GM21529 (cell line): ENCODE measurements around the gene HVCN1.
"Not testable (repeated sequence)": the region's sequence is repeated elsewhere in the genome, so short reads cannot be mapped to it uniquely, and the experiment has no call there.

Experiments used
- ATAC-seq: cut with Tn5 transposase; IDR thresholded peaks from one replicate; pipeline ENCODE4 v1.9.1; 2021; ENCODE audit not compliant: unreplicated experiment

Gene HVCN1

DNA sequence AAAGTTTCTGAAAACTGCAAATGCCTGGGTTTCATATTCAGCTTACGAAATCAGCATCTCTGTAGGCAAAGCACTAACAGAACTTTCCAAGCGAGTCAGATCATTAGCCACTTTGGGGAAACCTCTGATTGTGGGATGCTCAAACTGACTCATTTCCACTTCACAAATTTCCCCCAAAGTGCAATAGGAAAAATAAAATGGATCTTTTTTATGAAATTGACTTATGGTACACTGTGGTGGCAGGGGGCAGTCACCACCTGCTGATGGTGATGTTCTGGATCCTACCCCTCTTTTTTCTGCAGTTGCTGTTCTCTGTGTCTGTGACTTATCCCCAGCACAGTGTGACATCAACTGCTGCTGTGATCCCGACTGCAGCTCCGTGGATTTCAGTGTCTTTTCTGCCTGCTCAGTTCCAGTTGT lies 69.4 kb downstream of the HVCN1 start:
- ATAC-seq: peak; percentile 59

GRCh38 chr12:110616471-110617115 lies 72.3 kb downstream of the HVCN1 start:
- ATAC-seq: no peak

- ATAC-seq: no peak
Observed at GRCh38 chr12:110615171-110615570, 73.7 kb downstream of the HVCN1 start.

DNA sequence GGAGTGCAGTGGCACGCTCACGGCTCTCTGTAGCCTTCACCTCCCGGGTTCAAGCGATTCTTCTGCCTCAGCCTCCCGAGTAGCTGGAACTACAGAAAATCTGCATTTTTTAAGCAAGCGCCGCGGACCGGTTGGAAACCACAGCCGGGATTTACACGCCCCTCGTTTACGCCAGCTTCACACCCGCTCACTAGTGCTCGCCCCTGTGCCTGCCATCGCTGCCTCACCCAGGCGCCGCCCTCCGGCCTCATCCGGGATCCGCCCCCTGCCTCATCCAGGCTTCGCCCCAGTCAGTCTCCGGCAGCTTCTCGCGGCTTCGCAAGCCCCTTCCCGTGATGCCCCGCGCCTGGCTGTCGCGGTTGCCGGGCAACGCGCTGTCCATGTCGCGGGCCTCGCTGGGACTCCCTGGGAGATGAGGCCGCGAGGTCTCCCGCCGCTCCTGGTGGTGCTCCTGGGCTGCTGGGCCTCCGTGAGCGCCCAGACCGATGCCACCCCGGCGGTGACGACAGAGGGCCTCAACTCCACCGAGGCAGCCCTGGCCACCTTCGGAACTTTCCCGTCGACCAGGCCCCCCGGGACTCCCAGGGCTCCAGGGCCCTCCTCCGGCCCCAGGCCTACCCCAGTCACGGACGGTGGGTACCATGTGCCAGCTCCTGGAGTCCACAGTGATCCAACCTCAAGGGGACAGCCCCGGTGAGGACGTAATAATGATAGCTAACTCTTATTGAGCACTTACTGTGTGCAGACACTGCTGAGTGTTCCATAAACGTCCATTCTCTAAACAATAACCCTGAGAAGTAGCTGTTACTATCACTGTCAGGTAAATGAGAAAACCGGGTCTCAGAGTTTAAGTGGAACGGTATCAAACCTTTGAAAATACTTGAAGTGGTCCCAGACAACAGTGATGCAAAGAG lies 74.9 kb downstream of the HVCN1 start, which contains the start of gene TCTN1:
TCTN1 (plus strand) TSS at position 359 of the 914 bp plus-strand sequence; CDS start at position 413, 54 bp downstream.
- peak; percentile 88 for ATAC-seq

DNA sequence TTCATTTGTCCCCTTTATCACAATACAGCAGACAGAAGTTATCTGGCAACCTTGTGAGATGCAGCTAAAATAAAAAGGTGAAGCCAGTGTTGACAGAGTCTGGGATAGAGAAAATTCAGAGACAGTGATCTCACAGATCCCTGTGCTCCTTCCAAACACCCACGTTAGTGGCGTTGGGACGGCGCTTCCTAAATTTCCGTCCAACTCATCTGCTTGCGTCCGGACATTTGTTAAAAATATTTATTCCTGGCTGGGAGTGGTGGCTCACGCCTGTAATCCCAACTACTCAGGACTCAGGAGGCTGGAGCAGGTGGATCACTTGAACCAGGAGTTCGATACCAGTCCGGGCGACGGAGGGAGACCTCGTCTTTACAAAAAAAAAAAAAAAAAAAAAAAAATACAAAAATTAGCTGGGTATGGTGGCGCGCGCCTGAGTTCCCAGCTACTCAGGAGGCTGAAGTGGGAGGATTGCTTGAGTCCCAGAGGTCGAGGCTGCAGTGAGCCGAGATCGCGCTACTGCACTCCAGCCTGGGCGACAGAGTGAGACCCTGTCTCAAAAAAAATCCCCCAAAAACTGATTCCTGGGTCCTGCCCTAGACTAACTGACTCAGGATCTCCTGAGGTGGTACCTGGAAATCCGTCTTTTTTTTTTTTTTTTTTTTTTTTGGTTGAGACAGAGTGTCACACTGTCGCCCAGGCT lies 75.7 kb downstream of the HVCN1 start:
- no peak for ATAC-seq

GRCh38 chr12:110606253-110606611 lies 82.7 kb downstream of the HVCN1 start:
- ATAC-seq: no peak

- not testable (repeated sequence) for ATAC-seq
Observed at GRCh38 chr12:110602085-110602814, 86.7 kb downstream of the HVCN1 start.

DNA sequence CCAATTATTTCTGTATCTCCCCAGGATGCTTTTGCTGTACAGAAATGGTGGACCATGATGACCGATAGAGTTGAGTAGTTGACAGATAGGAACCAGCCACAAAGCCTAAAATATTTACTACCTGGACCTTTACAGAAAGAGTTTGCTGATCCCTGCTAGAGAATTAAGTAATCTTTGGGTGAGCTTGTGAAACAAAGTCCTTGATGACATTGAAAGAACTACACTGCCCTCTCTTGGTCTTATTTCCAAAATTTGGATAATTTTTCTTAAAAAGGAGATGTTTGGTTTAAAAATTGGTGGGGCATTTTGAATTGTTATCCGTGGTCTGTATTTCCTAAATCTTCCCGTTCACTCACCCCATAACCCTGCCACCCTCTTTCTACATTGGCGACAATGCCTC lies 88.7 kb downstream of the HVCN1 start:
- no peak for ATAC-seq

GRCh38 chr12:110599334-110599733 lies 89.6 kb downstream of the HVCN1 start:
- no peak for ATAC-seq
